ENCODE results near the gene PTX3. TPM values are rescaled to one million over a fixed set of nuclear protein-coding genes. Genes with fewer than 3 reads are reported as not detected.

Gene PTX3
- total and polyA plus RNA-seq, 7 donors, result 0.19 to 21.8 (median 0.63) TPM

DNA sequence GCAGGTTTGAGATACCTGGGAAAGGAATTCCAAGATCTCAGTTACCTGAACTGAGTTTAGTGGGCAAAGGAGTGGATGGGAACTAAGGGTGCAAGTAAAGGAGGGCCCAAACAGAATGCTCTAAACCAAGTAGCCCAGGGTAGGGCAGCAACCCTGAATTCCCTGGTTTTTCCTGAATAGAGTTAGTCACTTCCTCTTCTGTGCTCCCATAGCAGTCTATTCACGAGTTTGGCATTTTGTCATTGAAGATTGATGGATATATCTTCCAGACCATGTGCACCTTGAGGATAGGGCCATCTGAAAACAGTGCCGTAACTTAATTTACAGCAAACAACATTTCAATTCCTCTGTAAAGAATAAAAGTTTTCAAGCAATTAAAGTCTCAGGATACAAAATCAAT lies 18.5 kb upstream of the PTX3 start:
- no peak overlapping the region for H3K27ac ChIP-seq
- no peaks in the 10 kb centered on the region for H3K4me1 ChIP-seq
- no peaks in the 10 kb centered on the region for H3K36me3 ChIP-seq (ENCODE audit: insufficient read depth in 1 of 2, low read depth in 1 of 2)
- no peak for TF ChIP-seq CTCF (IDR thresholded peaks at IDR 0.05)
- DNase-seq (no peak), ATAC-seq (no peak)
- no peaks in the 10 kb centered on the region for H3K9me3 ChIP-seq
- H3K27me3 ChIP-seq (ENCODE audit: insufficient read depth in 3 of 3, low read length in 2 of 3), result peaks cover 0 to 2% (median 0%) of the 10 kb centered on the region in 3 donors
- intact Hi-C loops (cut with DNase I), result no loop called here
- WGBS, 3 donors, result 64 to 80% (median 79%) methylated on average over 2 of the region's 2 CpGs
- H3K4me3 ChIP-seq, result no peak overlapping the region

DNA sequence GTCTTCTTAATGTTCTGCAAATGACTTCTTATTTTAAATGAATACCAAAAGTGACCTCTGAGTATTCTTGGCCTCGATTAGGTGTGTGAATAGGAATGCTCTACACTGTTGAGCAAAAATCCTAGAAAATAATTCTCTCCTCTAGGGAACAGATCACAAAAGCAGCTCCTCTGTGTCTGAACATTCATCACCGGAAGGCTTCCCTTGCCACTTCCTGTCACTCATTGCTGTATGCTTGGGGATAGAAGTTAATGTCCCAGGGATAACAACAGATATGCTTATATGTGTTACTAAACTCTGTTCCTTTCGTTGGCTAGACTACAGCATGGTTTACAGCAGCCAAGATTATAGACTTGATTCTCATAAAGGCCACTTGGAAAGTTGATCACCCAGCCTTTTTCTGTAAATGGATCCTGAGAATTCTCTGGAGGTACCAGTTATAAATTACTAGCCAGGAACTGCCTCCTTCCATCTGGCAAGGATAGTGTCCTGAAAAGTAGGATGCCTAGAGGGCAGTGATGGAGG lies 16.0 kb upstream of the PTX3 start:
- intact Hi-C loops (cut with DNase I), result no loop called here
- H3K9me3 ChIP-seq, result no peaks in the 10 kb centered on the region
- no peak for DNase-seq
- peaks cover 0 to 2% (median 0%) of the 10 kb centered on the region in 3 donors for H3K27me3 ChIP-seq (ENCODE audit: insufficient read depth in 3 of 3, low read length in 2 of 3)
- H3K4me1 ChIP-seq, result no peaks in the 10 kb centered on the region
- ATAC-seq, result no peak
- no peak for TF ChIP-seq CTCF (IDR thresholded peaks at IDR 0.05)
- no peak overlapping the region for H3K4me3 ChIP-seq
- H3K27ac ChIP-seq, result no peak overlapping the region
- WGBS, 3 donors, result 48 to 53% (median 49%) methylated on average over 3 of the region's 3 CpGs
- no peaks in the 10 kb centered on the region for H3K36me3 ChIP-seq (ENCODE audit: insufficient read depth in 1 of 2, low read depth in 1 of 2)

GRCh38 chr3:157423337-157423736 lies 13.3 kb upstream of the PTX3 start:
- Histone ChIP-seq H3K4me1 (no peaks in the 10 kb centered on the region), H3K27ac (no peak overlapping the region), H3K36me3 (ENCODE audit: insufficient read depth in 1 of 2, low read depth in 1 of 2) (no peaks in the 10 kb centered on the region), H3K9me3 (no peaks in the 10 kb centered on the region), H3K4me3 (no peak overlapping the region), H3K27me3 (ENCODE audit: insufficient read depth in 3 of 3, low read length in 2 of 3) (peaks cover 0 to 2% (median 0%) of the 10 kb centered on the region in 3 donors)
- TF ChIP-seq CTCF (IDR thresholded peaks at IDR 0.05), result no peak
- intact Hi-C loops (cut with DNase I), result no loop called here
- no peak for ATAC-seq
- no peak for DNase-seq

DNA sequence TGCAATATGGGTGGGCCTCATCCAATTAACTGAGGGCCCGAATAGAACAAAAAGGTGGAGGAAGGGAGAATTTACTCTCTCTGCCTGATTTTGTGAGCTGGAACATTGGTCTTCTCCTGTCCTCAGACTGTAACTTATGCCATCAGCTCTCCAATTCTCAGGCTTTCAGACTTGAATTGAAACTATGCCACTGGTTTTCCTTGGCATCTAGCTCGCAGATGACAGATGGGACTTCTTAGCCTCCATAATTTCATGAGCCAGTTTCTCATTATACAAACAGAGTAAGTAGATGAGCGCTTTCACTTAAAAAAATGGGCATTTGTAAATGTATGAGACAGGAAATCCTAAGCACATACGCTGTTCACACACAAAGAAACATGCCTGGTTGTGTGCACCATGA lies 8.7 kb upstream of the PTX3 start:
- Histone ChIP-seq H3K4me1 (no peaks in the 10 kb centered on the region), H3K27me3 (ENCODE audit: insufficient read depth in 3 of 3, low read length in 2 of 3) (no peaks in the 10 kb centered on the region), H3K4me3 (no peak overlapping the region), H3K36me3 (ENCODE audit: insufficient read depth in 1 of 2, low read depth in 1 of 2) (no peaks in the 10 kb centered on the region), H3K9me3 (no peaks in the 10 kb centered on the region), H3K27ac (no peak overlapping the region)
- WGBS, 3 donors, result 62 to 73% (median 64%) methylated on average over 4 of the region's 4 CpGs
- ATAC-seq, result no peak
- TF ChIP-seq CTCF (IDR thresholded peaks at IDR 0.05), result no peak
- intact Hi-C loops (cut with DNase I), result no loop called here
- DNase-seq, result no peak

DNA sequence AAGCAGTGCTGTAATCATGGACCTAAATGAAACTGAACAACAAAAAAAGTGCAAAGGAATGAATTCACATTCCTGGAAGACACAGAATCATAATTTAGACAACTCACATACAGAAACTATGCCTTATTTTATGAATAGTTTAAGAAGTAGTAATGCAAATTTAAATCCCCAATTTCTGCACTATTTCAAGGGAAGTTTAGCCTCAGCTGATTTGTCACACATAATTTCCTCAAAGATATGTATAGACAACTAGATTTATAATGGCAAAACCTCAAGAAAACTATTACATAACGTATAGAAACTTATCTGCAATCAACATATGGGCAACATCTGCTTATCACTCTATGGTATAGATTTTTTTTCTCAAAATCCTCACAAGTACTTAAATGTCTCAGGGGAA lies 7.8 kb upstream of the PTX3 start:
- Histone ChIP-seq H3K4me3 (no peak overlapping the region), H3K4me1 (no peaks in the 10 kb centered on the region), H3K9me3 (no peaks in the 10 kb centered on the region), H3K27ac (no peak overlapping the region), H3K36me3 (ENCODE audit: insufficient read depth in 1 of 2, low read depth in 1 of 2) (no peaks in the 10 kb centered on the region), H3K27me3 (ENCODE audit: insufficient read depth in 3 of 3, low read length in 2 of 3) (no peaks in the 10 kb centered on the region)
- ATAC-seq (no peak), DNase-seq (no peak)
- 51 to 80% (median 57%) methylated on average over 1 of the region's 1 CpG for WGBS, 3 donors
- TF ChIP-seq CTCF (IDR thresholded peaks at IDR 0.05), result no peak
- intact Hi-C loops (cut with DNase I), result no loop called here
